Urothelium cell line (cell line): ENCODE results near the gene RARRES2.

Experiments
- DNase-seq: peaks from one replicate; pipeline ENCODE4 v3.0.0; 2011; ENCODE audit warnings: low spot score, mixed read lengths
- FAIRE-seq: peaks from 2 replicates; lab custom pipeline; 2011; peaks lifted over from hg19 to GRCh38; lab: Jason Lieb, UNC

The RARRES2 gene

DNA sequence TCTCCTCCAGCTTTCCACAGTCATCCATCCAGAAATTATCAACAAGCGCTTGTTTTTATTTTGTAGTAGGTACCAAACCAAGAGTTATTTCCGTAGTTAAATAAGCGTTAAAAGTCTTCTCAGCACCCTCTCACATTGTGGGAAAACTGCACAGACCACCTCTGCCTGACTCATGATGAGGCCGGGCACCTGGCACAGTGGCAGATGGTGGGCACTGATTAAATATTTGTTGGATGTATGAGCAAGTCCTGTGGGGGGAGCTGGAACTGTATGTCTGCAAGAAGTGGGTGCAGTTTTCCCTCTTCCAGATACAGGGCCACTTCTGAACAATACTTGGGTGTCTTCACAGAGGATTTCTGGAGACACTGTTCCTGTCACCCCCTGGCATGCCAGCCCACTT is 21.9 kb upstream of the RARRES2 start:
- DNase-seq, result no peak
- no peak for FAIRE-seq

DNA sequence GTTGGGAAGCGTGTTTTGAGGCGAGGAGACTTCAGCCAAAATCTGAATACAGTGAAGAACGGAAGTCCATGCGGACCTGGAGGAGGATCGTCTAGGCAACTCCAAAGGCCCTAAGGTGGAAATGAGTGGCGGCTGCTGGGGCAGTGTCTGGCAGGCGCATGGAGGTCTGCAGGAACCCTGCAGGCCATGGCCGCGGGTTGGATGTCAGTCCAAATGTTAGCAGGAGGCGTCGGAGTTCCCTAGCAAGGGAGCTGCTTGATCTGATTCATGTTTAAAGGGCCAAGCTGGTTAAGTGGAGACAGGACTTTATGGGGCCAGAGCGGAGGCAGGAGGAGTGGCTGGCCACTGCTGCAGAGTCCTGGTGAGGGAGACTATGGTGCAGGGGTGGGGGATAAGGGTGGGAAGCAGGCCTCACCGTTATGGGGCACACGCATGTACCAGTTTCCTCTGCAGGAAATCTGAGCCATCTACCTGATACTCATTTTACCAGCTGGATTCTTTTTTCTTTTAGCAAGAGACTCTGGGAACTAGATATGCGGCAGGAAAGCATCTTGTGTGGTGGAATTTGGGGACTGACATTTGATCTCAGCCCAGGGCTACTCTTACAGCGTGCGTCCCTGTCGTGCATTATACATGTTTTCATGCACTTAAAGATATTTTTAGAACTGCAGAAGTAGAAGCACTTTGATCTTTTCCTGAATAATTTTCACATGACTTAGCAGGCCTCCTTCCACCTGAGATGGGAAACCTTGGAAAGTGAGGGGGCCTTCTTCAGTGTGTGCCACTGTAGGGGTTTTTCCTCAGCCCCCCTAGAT is 20.6 kb upstream of the RARRES2 start:
- FAIRE-seq (no peak), DNase-seq (no peak)

DNA sequence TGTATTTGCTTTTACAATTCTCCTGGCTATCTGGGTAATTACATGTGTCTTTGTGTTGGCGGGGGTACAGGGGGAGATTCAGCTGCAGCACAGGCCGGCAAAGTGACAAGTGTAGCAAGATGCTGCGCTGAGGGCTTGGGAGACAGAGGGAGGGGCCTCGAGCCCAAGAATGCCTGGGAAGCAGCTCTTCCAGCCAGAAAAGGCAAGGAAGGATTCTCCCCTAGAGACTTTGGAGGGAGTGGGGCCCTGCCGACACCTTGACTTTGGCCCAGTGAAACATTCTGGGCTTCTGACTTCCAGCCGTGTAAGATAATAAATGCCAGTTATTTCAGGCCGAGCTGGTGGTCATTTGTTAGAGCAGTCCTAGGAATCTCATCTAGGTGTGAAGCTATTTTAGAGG is 20.0 kb upstream of the RARRES2 start:
- FAIRE-seq (no peak), DNase-seq (no peak)

DNA sequence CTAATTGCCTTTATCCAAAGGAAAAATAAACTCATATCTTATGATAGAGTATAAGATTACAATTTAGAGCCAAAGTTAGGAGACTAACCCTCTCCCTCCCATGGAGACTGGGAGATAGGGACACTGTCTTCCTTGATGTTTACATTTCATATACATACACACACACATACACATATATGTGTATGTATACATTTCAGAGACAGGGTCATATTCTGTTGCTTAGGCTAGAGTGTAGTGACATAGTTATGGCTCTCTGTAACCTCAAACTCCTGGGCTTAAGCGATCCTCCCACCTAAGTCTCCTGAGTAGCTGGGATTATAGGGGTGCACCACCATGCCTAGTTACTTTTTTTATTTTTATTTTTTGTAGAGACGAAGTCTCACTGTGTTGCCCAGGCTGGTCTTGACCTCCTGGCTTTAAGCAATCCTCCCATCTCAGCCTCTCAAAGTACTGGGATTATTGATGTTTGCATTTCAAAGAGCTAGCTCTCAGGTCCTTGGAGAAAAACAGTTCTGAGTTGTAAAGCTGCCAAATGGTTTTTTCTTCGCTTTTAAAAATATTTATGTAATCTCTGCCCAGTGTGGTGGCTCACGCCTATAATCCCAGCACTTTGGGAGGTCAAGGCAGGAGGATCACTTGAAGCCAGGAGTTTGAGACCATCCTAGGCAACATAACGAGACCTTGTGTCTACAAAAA is 19.1 kb upstream of the RARRES2 start:
- no peak for FAIRE-seq
- DNase-seq, result no peak

DNA sequence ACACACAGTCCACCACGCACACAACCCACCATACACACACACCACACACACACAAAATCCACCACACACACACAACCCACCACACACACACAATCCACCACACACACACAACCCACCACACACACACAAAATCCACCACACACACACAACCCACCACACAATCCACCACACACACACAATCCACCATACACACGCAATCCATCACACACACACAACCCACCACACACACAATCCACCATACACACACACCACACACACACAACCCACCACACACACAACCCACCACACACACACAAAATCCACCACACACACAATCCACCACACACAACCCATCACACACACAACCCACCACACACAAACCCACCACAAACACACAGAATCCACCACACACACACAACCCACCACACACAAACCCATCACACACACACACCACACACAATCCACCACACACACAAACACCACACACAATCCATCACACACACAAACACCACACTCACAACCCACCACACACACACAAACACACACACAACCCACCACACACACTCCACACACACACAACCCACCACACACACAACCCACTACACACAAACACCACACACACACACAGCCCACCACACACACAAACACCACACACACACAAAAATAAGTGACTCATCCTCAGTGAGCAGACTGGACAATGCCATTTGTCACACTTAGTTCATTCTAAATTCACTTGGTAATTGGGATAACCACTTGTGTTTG is 18.4 kb upstream of the RARRES2 start:
- no peak for DNase-seq
- no peak for FAIRE-seq

DNA sequence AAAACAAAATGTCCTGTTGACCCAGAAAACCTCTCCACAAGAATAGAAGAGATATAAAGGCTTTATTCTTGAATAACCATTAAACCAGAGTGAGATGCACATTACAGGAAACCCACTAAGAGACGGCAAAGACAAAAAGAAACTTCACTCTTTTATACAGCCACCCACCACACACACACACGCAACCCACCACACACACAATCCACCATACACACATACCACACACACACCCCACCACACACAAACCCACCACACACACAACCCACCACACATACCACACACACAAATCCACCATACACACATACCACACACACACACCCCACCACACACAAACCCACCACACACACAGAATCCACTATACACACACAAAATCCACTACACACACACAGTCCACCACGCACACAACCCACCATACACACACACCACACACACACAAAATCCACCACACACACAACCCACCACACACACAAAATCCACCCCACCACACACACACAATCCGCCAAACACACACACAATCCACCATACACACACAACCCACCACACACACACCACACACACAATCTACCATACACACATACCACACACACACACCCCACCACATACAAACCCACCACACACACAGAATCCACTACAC is 17.7 kb upstream of the RARRES2 start:
- DNase-seq, result no peak
- no peak for FAIRE-seq

DNA sequence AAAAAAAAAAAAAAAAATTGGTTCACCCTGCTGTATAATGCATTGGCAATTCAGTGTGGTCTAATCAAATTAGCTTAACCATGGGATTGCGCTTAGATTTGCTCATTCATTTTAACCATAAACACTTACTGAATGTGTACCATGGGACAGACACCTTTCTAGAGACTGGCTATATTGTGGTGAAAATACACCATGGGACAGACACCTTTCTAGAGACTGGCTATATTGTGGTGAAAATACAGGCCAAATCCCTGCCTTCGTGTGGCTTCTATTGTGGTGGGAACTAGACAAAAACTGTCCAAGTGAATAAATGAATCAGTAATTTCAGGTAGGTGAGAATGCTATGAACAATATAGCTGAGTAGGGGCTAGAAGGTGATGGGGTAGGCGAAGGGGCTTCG is 17.0 kb upstream of the RARRES2 start:
- no peak for DNase-seq
- FAIRE-seq, result no peak

DNA sequence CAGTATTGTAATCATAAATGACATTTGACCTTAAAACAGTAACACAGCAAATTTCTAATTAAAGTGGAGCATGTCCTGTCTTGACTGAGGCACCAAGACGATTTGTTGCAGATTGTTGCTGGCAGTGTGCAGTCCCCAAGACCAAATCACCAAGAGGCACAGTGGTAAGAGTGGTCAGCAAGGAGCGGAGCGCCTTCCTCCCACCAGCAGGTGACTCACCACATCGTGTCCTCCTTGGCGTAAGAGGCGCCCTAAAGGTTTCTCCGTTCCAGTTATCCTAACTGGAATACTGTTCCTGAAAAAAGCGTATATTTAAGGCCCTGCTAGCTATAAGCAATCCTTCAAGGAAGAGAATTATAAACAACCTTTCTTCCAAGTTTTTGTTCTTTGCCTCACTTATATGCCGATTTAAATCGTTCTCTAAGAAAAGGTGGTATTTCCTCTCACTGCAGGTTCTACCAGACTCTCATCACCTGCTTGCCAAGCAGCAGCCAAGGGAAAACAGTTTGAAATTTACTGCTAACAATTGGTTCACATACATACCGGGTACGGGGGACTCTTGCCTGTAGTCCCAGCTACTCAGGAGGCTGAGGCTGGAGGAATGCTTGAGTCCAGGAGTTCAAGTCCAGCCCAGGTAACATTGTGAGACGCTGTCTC is 16.5 kb upstream of the RARRES2 start:
- FAIRE-seq (no peak), DNase-seq (peak; percentile 11)

DNA sequence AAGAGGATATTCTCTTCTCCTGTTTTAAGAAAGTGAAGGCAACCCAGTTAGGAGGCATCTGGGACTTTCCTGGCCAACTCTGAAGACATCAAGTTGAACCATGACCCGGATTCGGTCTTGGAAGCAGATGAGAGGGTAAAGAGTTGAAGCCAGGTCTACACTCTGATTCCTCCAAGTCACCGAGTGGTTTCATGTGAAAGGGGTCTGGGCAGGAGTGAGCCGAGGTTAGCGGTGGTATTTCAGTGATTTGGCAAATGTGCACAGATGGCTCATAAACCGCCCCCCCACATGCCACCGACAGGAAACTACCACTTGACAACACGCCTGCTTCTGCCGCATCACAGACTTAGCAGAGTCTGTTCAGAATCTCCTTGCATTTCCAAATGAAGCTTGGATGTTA is 15.8 kb upstream of the RARRES2 start:
- FAIRE-seq (no peak), DNase-seq (peak; percentile 4)

DNA sequence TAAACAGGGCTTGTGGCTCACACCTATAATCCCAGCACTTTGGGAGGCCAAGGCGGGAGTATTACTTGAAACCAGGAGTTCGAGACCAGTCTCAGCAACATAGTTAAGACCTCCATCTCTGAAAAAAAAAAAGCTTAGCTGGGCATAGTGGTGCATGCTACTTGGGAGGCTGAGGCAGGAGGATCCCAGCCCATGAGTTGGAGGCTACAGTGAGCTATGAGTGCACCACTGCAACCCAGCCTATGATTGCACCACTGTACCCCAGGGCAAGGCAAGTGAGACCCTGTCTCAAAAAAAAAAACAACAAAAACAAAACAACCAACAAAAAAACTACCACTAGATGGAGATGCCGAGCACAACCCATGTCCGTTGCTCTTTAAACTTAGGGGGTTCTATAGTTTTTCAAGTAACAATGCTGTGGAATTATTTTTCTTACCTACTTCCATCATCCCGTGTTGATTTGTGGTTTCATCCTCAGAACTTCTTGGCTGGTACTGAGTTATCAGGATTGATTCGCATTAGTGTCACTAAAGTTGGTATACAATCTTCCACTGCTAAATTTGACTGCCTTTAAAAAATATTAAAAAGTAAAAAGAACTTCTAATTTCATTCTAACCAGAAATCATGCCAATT is 15.0 kb upstream of the RARRES2 start:
- no peak for DNase-seq
- no peak for FAIRE-seq

DNA sequence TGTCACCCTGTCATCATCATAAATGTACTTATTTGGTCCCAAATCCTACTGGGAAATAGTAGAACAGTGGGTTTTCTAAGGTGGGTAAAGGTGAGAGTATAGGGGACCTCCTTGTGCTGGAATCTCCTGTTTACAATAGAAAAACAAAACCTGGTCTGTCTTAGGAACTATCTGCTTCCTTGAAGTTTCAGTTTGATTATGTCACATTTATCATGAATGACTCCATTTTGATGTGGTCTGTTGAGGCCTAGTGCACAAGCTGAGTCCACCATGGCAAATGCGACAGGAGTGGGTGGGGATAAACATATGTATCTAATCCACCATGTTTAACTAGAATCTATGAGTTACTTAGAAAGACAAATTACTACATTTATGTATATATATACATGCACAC is 14.2 kb upstream of the RARRES2 start:
- no peak for FAIRE-seq

DNA sequence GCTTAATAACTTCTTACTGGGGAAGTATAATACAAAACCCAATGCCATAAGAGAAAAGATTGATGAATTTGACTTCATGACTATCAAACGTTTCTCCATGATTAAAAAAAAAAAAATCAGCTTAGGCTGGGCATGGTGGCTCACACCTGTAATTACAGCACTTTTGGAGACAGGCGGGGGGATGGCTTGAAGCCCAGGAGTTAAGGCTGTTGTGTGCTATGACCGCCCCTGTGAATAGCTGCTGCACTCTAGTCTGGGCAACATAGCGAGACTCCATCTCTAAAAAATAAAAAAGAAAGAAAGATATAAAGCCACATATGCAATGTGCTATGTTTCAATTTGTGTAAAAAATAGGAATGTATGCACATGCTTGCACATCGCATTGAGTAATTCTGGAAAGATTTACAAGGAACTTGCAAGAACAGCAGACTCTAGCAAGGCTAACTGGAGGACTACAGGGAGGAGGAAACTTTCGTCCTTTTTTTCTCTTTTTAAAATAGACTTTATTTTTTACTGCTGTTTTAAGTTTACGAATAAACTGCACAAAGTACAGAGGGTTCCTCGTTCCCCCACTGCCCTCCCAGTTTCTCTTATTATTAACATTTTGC is 10.3 kb upstream of the RARRES2 start:
- DNase-seq (no peak), FAIRE-seq (no peak)

More for the DNA sequence above, 14.2 kb upstream of the RARRES2 start:
- DNase-seq, result no peak

DNA sequence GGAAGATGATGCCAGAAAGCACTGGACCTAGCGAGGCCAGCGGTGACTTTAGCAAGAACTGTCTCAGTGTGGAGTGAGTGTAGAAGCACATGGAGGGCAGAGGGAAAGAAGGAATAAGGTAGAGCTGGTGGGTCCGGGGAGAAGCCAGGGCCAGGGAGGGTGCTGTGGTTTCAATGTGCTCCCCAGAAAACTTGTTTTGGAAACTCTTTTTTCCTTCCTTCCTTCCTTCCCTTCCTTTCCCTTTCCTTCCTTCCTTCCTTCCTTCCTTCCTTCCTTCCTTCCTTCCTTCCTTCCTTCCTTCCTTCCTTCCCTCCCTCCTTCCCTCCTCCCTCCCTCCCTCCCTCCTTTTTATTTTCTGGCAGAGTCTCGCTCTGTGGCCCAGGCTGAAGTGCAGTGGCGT is 5.5 kb upstream of the RARRES2 start:
- FAIRE-seq, result no peak
- DNase-seq, result no peak

DNA sequence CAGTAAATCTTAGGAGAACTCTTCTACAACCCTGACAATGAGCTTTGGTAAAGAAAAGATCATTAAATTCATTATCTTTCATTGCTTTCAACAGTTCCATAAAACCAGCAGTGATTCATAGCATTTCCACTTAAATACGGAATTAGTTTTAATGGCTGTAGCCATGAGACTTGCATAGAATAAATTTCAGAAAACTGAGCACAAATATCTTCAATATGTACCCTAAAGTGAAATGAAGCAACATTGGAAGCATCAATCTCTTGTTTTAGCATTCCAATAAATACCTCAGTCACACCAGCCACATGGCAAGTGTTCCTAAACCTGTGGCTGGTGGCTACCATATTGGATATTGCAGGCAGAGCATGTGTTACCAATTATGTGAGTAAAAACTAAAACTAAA is 3.6 kb upstream of the RARRES2 start:
- DNase-seq (no peak), FAIRE-seq (no peak)

DNA sequence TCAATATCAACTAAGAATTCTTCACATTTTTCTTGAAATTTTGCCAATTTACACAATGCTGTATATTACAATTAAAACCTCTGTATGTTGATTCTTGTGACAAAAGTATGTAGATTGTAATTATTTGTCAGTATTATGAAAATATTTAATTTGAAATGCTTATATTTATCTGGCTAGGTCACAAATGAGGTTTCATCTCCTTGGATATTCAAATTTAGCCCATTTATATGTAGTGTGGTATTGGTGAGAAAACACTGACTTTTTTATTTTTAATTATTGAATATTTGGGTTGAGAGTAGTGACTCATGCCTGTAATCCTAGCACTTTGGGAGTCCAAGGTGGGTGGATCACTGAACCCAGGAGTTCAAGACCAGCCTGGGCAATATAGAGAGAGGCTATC is 2.9 kb upstream of the RARRES2 start:
- DNase-seq, result no peak
- no peak for FAIRE-seq

DNA sequence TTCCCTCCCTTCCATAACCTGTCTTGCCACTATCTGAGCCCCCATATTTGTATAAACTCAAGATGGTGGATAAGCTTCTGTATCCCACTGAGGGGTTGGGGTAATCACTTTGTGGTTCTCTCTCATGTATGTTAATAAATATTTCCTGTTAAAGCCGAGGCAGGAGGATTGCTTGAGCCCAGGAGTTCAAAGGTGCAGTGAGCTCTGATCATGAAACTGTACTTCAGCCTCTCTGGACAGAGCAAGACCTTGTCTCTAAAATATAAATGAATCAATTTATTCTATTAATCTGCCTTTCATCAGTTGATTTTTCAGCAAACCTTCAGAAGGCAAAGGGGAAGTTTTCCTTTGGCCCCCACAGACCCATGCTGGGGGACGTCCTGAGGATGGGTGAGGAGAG is 1.8 kb upstream of the RARRES2 start:
- no peak for FAIRE-seq
- DNase-seq, result no peak

DNA sequence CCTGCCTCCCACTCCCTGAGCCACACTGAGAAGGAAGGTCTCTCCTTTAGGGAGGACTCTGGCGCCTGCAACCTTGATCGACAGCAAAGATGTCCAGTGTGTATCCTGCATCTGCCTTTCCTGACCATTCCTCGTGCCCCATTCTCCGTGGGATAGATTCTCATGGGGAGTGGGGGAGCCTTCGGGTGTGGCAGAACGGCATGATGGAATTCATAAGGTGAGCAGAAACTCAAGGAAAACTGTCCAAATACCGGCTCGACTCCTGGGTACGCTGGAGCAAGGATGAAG is 636 bp upstream of the RARRES2 start:
- FAIRE-seq (no peak), DNase-seq (no peak)

DNA sequence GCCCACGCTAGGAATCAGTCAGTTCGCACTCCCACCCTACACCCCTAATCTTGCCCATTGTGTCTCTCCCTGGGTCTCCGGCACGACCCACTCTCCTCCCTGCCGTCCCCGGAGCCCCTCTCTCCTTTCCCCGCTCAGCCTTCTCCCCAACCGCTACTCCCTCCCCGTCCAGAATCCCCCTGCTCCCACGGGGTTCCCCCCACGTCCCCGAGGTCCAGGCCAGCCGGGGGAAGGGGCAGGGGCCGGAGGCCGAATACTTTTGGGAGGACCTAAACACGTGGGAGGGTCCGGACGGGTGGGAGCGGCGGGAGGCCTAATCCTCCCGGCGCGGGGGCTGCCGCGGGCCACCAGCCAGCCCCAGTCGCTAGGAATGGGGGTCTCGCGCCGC is 560 bp downstream of the RARRES2 start:
- DNase-seq (no peak), FAIRE-seq (no peak)

DNA sequence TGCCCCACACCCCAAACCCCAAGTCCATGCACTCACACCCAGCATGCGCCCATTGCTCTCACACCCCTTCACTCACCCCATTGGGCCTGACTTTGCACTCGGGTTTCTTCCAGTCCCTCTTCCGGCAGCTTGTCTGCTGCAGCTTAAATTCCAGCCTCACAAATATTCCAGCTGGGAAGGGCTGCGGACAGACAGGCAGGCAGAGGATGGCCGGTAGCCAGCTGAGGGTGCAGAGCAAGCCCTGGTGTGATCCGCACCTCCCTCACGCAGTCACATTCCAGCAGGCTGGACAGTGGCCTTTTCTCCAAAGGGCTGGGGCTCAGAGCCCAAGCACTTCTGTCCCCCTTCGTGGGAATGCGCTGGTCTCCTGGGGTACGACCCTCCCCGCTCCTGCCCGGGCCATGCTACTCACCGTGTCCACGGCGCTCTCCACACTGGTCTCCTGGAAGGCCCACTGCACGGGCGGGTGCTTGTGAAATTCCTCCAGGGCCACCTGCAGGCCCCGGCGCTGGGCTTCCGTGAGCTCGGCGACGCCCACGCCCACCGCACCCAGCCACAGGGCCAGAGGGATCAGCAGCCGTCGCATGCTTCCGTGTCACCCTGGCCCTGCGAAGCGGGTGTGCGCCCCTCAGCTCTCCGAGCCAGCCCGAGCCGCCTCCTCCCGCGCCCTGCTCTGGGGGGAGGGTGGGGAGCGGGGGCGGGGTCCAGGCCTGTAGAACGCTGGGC is 1.2 kb downstream of the RARRES2 start:
- no peak for FAIRE-seq
- DNase-seq, result peak; percentile 22

DNA sequence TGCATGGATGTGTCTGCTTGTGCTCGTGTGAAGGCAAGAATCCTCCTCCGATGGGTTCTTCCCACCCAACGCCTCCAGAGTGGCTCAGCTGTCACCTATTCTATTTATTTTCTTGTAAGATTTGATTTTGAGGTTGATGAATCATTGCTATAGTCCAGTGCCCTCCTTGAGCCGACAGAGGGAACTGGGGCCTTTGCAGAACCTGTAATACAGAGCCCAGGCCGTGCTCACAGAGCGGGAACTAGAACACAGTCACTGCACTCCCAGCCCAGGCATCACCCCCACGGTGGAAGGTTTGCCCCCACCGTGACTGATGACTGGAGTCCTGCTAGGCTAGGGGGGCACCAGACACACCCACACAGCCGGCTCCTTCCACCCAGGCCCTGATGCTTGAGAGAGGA is 2.0 kb downstream of the RARRES2 start:
- DNase-seq (no peak), FAIRE-seq (no peak)
